DOHH2 (cell line): ENCODE measurements around the gene PDK4.

Experiments used
- EZH2phosphoT487 ChIP-seq: fragments of 200-600 bp; sonication (generic); IDR thresholded peaks from 2 replicates; pipeline ENCODE4 v1.6.1; 2017; ENCODE audit warnings: borderline replicate concordance, mild to moderate bottlenecking, antibody characterized with exemption, low read length, moderate library complexity, mixed read lengths
- TF ChIP-seq, protein P1 (sequence below): fragments of 200-600 bp; sonication (generic); IDR thresholded peaks from one replicate; pipeline ENCODE4 v1.5.1; 2014; ENCODE audit warnings: antibody characterized with exemption, mild to moderate bottlenecking, low read depth, low read length; ENCODE audit not compliant: poor library complexity, severe bottlenecking

DNA sequence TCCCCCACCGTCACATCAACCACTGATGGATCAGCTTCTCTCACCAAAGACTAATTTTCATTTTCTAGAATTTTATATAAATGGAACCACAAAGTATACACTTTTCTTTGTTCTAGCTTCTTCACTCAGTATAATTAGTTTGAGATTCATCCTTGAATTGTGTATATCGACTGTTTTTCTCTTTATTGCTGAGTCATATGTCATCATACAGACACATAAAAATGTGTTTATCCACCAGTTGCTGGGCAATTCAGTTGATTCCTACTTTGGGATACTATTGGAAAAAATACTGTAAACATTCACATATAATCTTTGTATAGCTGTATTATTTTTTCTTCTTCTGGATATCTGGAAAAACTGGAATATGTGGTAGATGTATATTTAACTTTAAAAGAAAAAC lies 26.6 kb downstream of the PDK4 start:
- TF ChIP-seq, protein P1, sequence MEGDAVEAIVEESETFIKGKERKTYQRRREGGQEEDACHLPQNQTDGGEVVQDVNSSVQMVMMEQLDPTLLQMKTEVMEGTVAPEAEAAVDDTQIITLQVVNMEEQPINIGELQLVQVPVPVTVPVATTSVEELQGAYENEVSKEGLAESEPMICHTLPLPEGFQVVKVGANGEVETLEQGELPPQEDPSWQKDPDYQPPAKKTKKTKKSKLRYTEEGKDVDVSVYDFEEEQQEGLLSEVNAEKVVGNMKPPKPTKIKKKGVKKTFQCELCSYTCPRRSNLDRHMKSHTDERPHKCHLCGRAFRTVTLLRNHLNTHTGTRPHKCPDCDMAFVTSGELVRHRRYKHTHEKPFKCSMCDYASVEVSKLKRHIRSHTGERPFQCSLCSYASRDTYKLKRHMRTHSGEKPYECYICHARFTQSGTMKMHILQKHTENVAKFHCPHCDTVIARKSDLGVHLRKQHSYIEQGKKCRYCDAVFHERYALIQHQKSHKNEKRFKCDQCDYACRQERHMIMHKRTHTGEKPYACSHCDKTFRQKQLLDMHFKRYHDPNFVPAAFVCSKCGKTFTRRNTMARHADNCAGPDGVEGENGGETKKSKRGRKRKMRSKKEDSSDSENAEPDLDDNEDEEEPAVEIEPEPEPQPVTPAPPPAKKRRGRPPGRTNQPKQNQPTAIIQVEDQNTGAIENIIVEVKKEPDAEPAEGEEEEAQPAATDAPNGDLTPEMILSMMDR, result no peak
- no peak for TF ChIP-seq EZH2phosphoT487
